HT-29 (cell line): ENCODE results near the gene DIRAS1. TPM values are rescaled to one million over a fixed set of nuclear protein-coding genes. Genes with fewer than 3 reads are reported as not detected.

Experiments
- DNase-seq: peaks from one replicate; pipeline ENCODE4 v3.0.0-alpha.2; 2015; ENCODE audit warnings: low spot score
- total RNA-seq: library from RNA; depleted of rRNA; stranded (reverse); fragments of >200 nt; shearing (Covaris generic); gene quantifications from 2 replicates; pipeline ENCODE4 v1.2.3, GENCODE V29; 2014

The DIRAS1 gene
- total RNA-seq, 1 experiment from 2014 or later, result not detected

GRCh38 chr19:2755811-2756210, 34.6 kb upstream of the DIRAS1 start:
- DNase-seq, result no peak

GRCh38 chr19:2755448-2755705, 34.2 kb upstream of the DIRAS1 start:
- no peak for DNase-seq

GRCh38 chr19:2754659-2755447, 33.7 kb upstream of the DIRAS1 start:
- no peak for DNase-seq

GRCh38 chr19:2751438-2751830, 30.3 kb upstream of the DIRAS1 start:
- no peak for DNase-seq

GRCh38 chr19:2750808-2751437, 29.8 kb upstream of the DIRAS1 start:
- no peak for DNase-seq

- DNase-seq, result no peak
Observed at GRCh38 chr19:2747349-2747748, 26.2 kb upstream of the DIRAS1 start.

- no peak for DNase-seq
Observed at GRCh38 chr19:2744113-2744512, 22.9 kb upstream of the DIRAS1 start.

GRCh38 chr19:2743099-2743498, 21.9 kb upstream of the DIRAS1 start:
- no peak for DNase-seq

GRCh38 chr19:2740314-2740656, 19.1 kb upstream of the DIRAS1 start:
- DNase-seq, result no peak

- DNase-seq, result peak; percentile 94
Observed at GRCh38 chr19:2739602-2740313, 18.6 kb upstream of the DIRAS1 start, which contains the start of gene SLC39A3. SLC39A3 (minus strand) TSS chr19:2740017; CDS start chr19:2737257, 2,760 bp downstream.

- no peak for DNase-seq
Observed at GRCh38 chr19:2736550-2737190, 15.5 kb upstream of the DIRAS1 start.

- no peak for DNase-seq
Observed at GRCh38 chr19:2735374-2735773, 14.2 kb upstream of the DIRAS1 start.

GRCh38 chr19:2734589-2735288, 13.6 kb upstream of the DIRAS1 start:
- DNase-seq, result no peak

GRCh38 chr19:2733930-2734588, 12.9 kb upstream of the DIRAS1 start:
- DNase-seq, result no peak

GRCh38 chr19:2732883-2733282, 11.7 kb upstream of the DIRAS1 start:
- no peak for DNase-seq

GRCh38 chr19:2732157-2732725, 11.1 kb upstream of the DIRAS1 start:
- DNase-seq, result no peak

- DNase-seq, result no peak
Observed at GRCh38 chr19:2731181-2731995, 10.2 kb upstream of the DIRAS1 start.

- no peak for DNase-seq
Observed at GRCh38 chr19:2729943-2730818, 9.0 kb upstream of the DIRAS1 start.

GRCh38 chr19:2728783-2729387, 7.7 kb upstream of the DIRAS1 start:
- no peak for DNase-seq
